GM19043 (cell line): ENCODE data around the gene SLC6A6.

Experiments used
- ATAC-seq: cut with Tn5 transposase; IDR thresholded peaks from one replicate; pipeline ENCODE4 v1.9.1; 2021; ENCODE audit warnings: low read depth; ENCODE audit not compliant: unreplicated experiment

SLC6A6 gene

GRCh38 chr3:14461006-14461747, 58.8 kb downstream of the SLC6A6 start:
- ATAC-seq, result no peak

GRCh38 chr3:14461748-14462324, 59.4 kb downstream of the SLC6A6 start:
- no peak for ATAC-seq

DNA sequence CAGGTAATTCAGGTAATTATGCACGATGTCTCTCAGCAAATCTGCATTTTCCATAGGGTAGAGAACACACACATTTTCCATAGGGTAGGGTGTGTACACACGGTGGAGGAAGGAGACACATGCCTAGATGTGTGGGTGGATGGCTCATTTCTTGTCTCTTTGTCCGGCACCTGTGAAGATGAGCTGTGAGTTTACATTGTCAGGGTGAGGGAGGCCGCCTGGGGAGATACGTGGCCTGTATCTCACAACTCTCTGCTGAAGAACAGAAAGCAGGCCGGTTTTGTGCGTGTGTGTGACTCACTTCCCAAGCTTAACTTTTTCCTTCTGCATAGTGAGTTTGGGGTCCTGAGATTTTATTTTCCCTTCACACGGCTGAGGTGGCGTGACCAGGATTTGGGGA, 60.3 kb downstream of the SLC6A6 start:
- ATAC-seq, result no peak

DNA sequence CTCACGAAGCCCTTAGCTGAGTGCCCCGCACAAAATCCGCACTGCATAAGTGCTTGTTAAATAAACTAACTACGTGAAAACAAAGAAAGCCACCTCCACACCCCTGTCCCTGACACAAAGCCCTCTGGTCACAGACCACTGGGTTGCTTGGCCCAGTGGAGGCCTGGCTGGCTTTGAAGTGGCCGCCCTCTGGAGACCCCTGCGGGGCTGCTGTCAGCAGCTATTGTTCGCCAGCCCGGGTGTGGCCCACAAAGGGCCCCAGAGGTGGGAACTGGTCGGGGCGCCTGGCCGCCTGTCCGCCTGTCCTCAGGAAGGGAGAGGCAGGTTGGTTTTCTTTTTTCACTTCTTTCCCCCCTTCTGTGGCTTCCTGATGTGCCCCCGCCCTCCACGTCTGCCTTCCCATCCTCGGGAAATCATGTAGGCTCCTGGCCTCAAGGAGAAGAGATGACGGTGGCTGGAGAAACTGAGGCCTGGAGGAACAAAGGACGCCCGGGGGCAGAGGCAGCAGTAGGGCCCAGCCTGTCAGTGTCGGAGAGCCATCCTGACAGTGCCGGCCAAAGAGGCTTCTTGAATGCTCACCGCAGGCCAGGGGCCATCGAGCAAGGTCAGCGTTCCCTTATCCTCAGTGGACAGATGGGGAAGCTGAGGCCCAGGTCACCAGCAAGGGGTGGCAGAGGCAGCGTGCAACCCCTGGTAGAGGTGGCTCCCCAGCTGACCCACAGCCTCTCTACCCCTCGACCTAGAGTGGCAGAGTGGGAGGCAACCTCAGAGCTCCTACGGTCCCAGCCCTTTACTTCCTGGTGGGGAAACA, 61.1 kb downstream of the SLC6A6 start:
- ATAC-seq, result no peak

GRCh38 chr3:14464141-14464465, 61.7 kb downstream of the SLC6A6 start:
- ATAC-seq, result no peak

DNA sequence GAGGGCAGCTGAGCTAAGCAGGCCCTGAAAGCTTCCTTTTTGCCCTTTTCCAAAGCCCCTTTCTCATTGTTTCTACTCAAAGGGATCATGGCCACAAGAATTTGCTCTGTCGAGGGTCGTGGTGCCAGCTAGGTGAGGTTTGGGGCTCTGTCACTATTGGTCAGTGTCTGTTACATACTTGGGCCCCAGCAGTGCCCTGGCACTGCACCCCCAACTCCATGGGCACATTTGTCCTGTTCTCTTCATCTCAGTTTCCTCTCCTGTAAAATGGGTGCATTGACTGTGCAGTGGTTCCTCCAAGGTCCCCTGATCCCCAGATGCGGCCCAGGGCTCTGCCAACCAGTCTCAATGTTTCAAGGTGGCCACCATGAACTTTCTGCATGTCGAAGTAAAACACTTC, 62.1 kb downstream of the SLC6A6 start:
- no peak for ATAC-seq

DNA sequence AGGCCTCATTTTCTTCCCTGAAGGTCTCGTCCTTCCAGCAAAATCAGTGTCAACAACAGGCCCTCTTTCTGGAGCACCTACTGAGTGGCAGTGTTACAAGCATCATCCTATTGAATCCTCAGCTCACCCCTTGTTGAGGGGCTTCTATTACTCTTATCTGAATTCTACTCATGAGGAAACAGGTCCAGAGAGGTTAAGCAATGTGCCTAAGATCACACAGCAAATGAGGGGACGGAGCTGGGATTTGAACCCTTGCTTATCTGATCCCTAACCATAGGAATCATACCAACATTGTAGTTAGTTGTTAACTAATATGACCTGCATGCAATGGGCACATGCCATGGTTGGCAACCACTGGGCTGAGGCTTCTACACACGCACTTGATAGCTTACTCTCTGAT, 63.0 kb downstream of the SLC6A6 start:
- no peak for ATAC-seq

GRCh38 chr3:14466179-14466903, 63.9 kb downstream of the SLC6A6 start:
- no peak for ATAC-seq

DNA sequence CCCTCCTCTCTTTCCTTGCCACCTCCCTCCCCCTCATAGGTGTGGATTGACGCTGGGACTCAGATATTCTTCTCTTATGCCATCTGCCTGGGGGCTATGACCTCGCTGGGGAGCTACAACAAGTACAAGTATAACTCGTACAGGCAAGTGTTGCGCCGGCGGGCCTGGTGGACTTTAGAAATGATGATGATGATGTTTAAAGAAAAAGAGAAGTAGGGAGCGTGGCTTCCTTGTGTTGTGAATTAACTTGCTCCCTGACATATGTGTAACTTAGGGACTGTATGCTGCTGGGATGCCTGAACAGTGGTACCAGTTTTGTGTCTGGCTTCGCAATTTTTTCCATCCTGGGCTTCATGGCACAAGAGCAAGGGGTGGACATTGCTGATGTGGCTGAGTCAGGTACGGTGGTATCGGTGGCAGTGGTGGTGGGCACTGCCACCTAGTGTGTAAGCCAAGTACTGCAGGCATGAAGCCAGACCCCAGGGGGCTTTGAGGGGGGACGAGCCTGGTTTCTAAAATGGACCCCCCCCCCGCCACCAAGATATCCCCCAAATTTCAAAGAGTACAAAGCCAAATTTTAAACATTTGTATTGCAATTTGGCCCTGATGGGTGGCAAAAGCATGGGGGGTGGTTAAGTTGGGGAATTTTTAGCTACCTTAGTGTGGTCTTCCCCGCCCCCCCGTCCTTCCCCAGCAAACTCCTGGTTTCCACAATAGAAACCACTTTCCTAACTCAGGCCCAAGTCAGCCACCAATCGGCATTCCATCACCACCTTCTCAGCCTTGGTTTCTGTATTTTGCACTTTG, 65.6 kb downstream of the SLC6A6 start:
- no peak for ATAC-seq

DNA sequence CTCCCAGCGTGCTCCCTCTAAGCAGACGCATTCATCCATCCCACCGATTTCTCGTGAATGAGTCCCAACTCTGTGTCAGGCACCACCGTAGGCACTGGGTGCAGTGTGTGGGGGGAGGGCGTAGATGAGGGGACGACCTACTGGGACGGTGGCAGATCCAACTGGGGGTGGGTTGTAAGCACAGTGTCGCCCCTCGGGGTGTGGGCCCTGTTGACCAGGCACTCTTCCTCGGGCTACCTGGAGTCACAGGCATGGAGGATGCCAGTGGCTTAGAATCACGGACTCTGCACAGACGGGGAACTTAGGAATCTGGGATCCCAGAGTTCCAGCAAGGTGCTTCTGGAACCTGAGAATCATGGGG, 66.2 kb downstream of the SLC6A6 start:
- ATAC-seq, result no peak

GRCh38 chr3:14470461-14470860, 68.1 kb downstream of the SLC6A6 start:
- no peak for ATAC-seq

DNA sequence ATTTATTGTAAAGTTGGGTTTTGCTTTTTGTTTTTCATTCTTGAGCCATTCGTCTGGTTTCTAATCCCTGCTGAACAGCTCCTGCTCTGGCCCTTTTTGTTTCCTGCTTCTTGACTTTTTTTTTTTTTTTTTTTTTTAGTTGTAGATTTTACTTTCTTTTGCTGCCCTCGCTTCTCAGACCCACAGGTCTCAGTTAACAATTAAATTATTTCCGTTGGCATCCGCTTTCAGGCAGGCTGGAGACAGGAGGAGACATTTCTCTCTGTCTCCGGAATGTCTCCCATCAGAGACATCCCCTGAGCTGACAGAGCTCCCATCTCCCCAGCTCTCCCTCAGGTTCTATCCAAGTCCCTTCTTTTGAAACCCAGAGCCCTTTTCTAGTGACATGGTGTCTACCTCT, 68.6 kb downstream of the SLC6A6 start:
- ATAC-seq, result no peak

DNA sequence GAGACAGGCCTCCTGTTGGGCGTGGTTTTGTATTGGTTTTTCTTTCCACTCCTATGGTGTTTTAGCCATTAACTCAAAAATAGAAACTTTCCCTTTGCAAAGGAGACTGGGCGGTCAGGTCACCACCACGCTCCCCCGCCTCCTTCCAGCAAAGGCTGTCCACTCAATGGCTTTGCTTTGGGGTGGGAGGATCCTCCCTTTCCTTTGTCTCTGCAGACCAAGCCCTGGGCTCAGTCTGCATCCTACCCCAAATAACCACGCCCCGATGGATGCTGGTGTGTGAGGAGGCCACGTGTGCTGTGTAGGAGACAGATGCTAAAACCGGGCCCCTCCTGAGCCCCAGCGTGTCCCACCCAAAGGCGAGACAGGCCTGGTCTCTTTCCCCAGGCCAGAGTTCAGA, 69.3 kb downstream of the SLC6A6 start:
- ATAC-seq, result no peak

DNA sequence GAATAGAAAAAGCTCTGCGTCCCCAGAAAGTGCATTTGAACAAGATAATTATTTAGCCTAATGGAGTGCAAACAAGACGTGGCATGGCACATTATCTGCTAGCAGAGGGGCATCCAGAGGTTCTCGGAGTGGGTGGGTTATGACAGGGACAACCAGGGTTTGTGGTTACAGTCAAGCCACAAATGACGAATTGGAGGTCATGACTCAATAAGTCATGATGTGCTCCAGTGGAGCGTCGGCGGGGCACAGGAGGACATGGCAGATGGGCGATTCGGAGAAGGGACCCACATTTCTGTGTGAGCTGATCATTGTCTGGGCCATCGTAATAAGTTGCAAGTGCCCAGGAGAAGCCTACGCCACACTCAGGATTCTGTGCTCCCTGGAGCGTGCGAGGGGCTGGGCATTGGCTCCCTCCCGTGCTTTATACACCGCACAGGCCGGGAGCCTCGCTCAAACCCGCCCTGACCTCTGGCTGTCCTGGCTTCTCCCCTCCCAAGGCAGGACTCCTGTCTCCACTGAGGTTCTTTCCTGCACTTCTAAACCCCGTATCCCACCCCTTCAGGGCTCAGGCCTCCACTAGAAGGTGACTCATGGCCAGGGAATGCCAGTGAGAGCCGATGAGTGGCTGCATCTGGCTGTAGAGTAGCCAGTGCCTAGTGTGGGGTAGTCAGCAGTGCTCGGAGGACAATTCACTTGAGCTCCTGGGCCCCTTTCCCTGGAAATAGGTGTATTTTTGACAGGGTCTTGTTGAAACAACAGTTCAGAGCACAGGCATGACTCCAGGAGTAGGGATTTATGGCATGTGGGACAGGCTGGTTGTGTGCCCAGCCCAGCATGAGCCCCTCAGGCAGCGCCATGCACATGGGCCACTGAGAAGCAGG, 70.3 kb downstream of the SLC6A6 start:
- ATAC-seq, result no peak

GRCh38 chr3:14473411-14473891, 71.0 kb downstream of the SLC6A6 start:
- ATAC-seq, result no peak

GRCh38 chr3:14474363-14475081, 72.1 kb downstream of the SLC6A6 start:
- ATAC-seq, result no peak

- no peak for ATAC-seq
Observed at GRCh38 chr3:14475621-14476020, 73.2 kb downstream of the SLC6A6 start.

DNA sequence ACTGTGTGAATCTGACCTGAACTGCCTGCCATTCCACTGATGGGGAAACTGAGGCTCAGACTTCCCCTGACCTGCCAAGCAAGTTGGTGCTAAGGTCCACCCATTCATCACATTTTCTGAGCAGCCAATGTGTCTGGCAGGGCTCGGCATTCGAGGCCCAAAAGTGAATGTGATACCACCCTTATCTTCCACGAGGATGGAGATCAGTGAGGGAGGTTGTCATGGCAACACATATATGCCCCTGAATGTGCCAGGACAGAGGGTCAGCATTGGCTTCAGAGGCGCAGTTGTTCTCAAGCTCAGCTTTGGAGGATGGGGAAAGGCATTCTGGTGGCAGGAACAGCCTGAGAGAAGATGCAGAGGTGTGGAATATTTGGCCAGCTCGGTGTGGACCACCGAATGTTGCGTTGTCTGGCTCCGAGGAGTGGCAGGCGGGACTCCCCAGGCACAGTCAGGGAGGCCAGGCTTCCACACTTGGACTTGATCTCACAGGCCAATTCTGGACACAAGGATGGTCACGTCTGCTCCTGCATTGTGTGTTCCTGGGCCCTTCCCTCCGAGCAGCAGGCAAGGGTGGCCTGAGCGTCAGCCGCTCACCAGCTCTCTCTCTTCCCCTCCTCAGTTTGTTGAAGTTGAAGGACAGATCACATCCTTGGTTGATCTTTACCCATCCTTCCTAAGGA, 74.3 kb downstream of the SLC6A6 start:
- no peak for ATAC-seq
